ENCODE results near the gene FGA.

The FGA gene

DNA sequence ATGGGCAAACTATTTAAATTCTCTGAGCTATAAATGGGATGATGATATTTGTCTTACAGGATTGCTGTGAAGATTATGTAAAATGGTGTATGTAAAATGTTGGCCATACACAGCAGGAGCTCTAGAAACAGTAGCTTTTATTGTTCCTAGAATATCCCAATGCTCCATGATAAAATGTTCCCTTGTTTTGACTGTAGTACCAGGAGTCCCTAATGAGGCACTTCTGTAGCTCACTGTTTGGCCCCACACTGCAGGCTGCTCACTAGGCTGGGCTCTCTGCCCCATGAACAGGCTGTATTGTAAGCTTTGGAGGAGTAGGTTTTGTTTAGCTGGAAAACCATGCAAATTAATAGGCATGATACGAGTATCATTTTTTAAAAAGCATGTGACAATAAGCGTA lies 3.3 kb upstream of the FGA start:
- H3K36me3 ChIP-seq (ENCODE audit: control insufficient read depth, insufficient read depth, low read length): no peaks in the 10 kb centered on the region
- no peak overlapping the region for H3K27ac ChIP-seq (ENCODE audit: low read length)
- no CpG with 5 or more reads among the region's 2 CpGs for whole genome bisulfite sequencing (ENCODE audit: insufficient coverage, insufficient read length)
- H3K4me3 ChIP-seq (ENCODE audit: low read length): no peak overlapping the region
- no peak for DNase-seq (ENCODE audit: low read depth, low spot score)
- H3K27me3 ChIP-seq (ENCODE audit: control insufficient read depth, insufficient read depth, low read length): no peaks in the 10 kb centered on the region
- H3K9me3 ChIP-seq (ENCODE audit: control insufficient read depth, insufficient read depth, low read length): no peaks in the 10 kb centered on the region
- no peaks in the 10 kb centered on the region for H3K4me1 ChIP-seq (ENCODE audit: control insufficient read depth, insufficient read depth, low read length)

DNA sequence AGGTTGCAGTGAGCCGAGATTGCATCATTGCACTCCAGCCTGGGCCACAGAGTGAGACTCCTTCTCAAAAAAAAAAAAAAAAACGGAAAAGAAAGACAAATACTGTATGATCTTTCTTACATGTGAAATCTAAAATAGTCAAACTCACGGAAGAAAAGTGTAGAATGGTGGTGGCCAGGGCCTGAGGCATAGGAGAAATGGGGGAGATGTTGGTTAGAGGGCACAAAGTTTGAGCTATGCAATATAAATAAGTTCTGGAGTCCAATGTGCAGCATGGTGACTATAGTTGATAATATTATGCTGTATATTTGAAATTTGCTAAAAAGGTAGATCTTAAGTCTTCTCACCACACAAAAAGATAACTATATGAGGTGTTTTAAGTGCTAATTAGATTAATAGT lies 1.3 kb upstream of the FGA start:
- Histone ChIP-seq H3K4me1 (ENCODE audit: control insufficient read depth, insufficient read depth, low read length) (no peaks in the 10 kb centered on the region), H3K9me3 (ENCODE audit: control insufficient read depth, insufficient read depth, low read length) (no peaks in the 10 kb centered on the region), H3K36me3 (ENCODE audit: control insufficient read depth, insufficient read depth, low read length) (no peaks in the 10 kb centered on the region), H3K4me3 (ENCODE audit: low read length) (no peak overlapping the region), H3K27ac (ENCODE audit: low read length) (no peak overlapping the region), H3K27me3 (ENCODE audit: control insufficient read depth, insufficient read depth, low read length) (no peaks in the 10 kb centered on the region)
- no CpG with 5 or more reads among the region's 3 CpGs for WGBS (ENCODE audit: insufficient coverage, insufficient read length)
- no peak for DNase-seq (ENCODE audit: low read depth, low spot score)

GRCh38 chr4:154589296-154590197 lies 995 bp downstream of the FGA start:
- H3K4me1 ChIP-seq (ENCODE audit: control insufficient read depth, insufficient read depth, low read length): no peaks in the 10 kb centered on the region
- no peaks in the 10 kb centered on the region for H3K36me3 ChIP-seq (ENCODE audit: control insufficient read depth, insufficient read depth, low read length)
- no CpG with 5 or more reads among the region's 7 CpGs for whole genome bisulfite sequencing (ENCODE audit: insufficient coverage, insufficient read length)
- H3K9me3 ChIP-seq (ENCODE audit: control insufficient read depth, insufficient read depth, low read length): no peaks in the 10 kb centered on the region
- H3K27me3 ChIP-seq (ENCODE audit: control insufficient read depth, insufficient read depth, low read length): no peaks in the 10 kb centered on the region
- no peak overlapping the region for H3K27ac ChIP-seq (ENCODE audit: low read length)
- DNase-seq (ENCODE audit: low read depth, low spot score): no peak
- no peak overlapping the region for H3K4me3 ChIP-seq (ENCODE audit: low read length)

GRCh38 chr4:154588198-154588597 lies 2.3 kb downstream of the FGA start:
- Histone ChIP-seq H3K36me3 (ENCODE audit: control insufficient read depth, insufficient read depth, low read length) (no peaks in the 10 kb centered on the region), H3K4me1 (ENCODE audit: control insufficient read depth, insufficient read depth, low read length) (no peaks in the 10 kb centered on the region), H3K9me3 (ENCODE audit: control insufficient read depth, insufficient read depth, low read length) (no peaks in the 10 kb centered on the region), H3K4me3 (ENCODE audit: low read length) (no peak overlapping the region), H3K27ac (ENCODE audit: low read length) (no peak overlapping the region), H3K27me3 (ENCODE audit: control insufficient read depth, insufficient read depth, low read length) (no peaks in the 10 kb centered on the region)
- DNase-seq (ENCODE audit: low read depth, low spot score): no peak
- no CpG with 5 or more reads among the region's 2 CpGs for WGBS (ENCODE audit: insufficient coverage, insufficient read length)

DNA sequence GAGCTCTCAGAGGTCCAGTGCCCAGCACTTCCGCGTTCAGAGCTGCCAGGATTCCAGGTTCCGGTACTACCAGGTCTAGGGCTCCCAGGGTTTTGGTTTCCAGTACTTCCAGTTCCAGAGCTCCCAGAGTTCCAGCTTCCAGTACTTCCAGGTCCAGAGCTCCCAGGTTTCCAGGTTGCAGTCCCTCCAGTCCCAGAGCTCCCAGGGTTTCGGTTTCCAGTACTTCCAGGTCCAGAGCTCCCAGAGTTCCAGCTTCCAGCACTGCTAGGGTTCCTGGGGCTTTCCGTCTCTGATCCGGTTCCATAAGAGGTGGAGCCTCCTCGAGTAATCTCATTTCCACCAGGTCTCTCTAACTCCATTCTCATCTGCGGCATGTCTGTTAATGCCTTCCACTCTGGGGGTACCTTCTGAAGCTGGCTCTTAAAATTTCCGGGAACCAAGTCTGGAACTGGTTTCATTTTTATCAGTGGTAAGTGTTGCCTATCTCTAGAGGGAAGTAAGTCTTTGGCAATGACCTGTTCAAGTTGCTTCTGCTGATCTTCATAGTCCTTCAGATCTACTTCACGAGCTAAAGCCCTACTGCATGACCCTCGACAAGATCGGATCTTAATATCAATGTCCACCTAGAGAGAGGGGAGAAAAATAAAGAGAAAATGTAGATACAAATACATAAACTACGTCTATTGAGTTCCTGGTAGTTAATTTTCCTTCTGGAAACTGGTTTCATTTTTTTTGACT lies 4.1 kb downstream of the FGA start:
- WGBS (ENCODE audit: insufficient coverage, insufficient read length): no CpG with 5 or more reads among the region's 13 CpGs
- no peaks in the 10 kb centered on the region for H3K9me3 ChIP-seq (ENCODE audit: control insufficient read depth, insufficient read depth, low read length)
- no peaks in the 10 kb centered on the region for H3K4me1 ChIP-seq (ENCODE audit: control insufficient read depth, insufficient read depth, low read length)
- DNase-seq (ENCODE audit: low read depth, low spot score): no peak
- H3K4me3 ChIP-seq (ENCODE audit: low read length): no peak overlapping the region
- H3K36me3 ChIP-seq (ENCODE audit: control insufficient read depth, insufficient read depth, low read length): no peaks in the 10 kb centered on the region
- H3K27me3 ChIP-seq (ENCODE audit: control insufficient read depth, insufficient read depth, low read length): no peaks in the 10 kb centered on the region
- no peak overlapping the region for H3K27ac ChIP-seq (ENCODE audit: low read length)

GRCh38 chr4:154585369-154586018 lies 5.0 kb downstream of the FGA start:
- H3K4me3 ChIP-seq (ENCODE audit: low read length): no peak overlapping the region
- no peak for DNase-seq (ENCODE audit: low read depth, low spot score)
- H3K27ac ChIP-seq (ENCODE audit: low read length): no peak overlapping the region
- no CpG with 5 or more reads among the region's 10 CpGs for WGBS (ENCODE audit: insufficient coverage, insufficient read length)
- H3K27me3 ChIP-seq (ENCODE audit: control insufficient read depth, insufficient read depth, low read length): no peaks in the 10 kb centered on the region
- H3K9me3 ChIP-seq (ENCODE audit: control insufficient read depth, insufficient read depth, low read length): no peaks in the 10 kb centered on the region
- H3K36me3 ChIP-seq (ENCODE audit: control insufficient read depth, insufficient read depth, low read length): no peaks in the 10 kb centered on the region
- H3K4me1 ChIP-seq (ENCODE audit: control insufficient read depth, insufficient read depth, low read length): no peaks in the 10 kb centered on the region

- no peaks in the 10 kb centered on the region for H3K27me3 ChIP-seq (ENCODE audit: control insufficient read depth, insufficient read depth, low read length)
- no peak overlapping the region for H3K27ac ChIP-seq (ENCODE audit: low read length)
- H3K9me3 ChIP-seq (ENCODE audit: control insufficient read depth, insufficient read depth, low read length): no peaks in the 10 kb centered on the region
- no peak overlapping the region for H3K4me3 ChIP-seq (ENCODE audit: low read length)
- no peak for DNase-seq (ENCODE audit: low read depth, low spot score)
- no CpG with 5 or more reads among the region's 5 CpGs for WGBS (ENCODE audit: insufficient coverage, insufficient read length)
- no peaks in the 10 kb centered on the region for H3K36me3 ChIP-seq (ENCODE audit: control insufficient read depth, insufficient read depth, low read length)
- no peaks in the 10 kb centered on the region for H3K4me1 ChIP-seq (ENCODE audit: control insufficient read depth, insufficient read depth, low read length)
These were observed 6.3 kb downstream of the FGA start for GRCh38 chr4:154584259-154584658.

DNA sequence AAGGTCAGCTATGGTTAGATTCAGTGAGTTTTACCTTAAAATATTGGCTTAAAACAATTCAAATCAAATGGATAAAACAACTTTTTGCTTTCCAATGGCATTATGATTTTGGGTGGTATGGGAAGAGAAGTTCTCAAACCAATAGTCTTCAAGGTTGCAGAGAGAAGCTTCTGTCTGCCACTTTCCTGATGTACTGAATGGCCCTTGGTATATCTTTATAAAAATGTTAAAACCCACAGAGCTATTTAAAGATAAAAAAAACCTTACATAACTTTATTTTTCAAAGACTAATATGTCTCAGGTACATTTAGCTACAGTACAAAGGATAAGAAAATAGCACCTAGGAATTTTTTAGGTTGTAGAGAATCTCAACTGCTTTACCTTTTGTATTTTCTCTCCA lies 6.9 kb downstream of the FGA start:
- Histone ChIP-seq H3K27me3 (ENCODE audit: control insufficient read depth, insufficient read depth, low read length) (no peaks in the 10 kb centered on the region), H3K27ac (ENCODE audit: low read length) (no peak overlapping the region), H3K4me1 (ENCODE audit: control insufficient read depth, insufficient read depth, low read length) (no peaks in the 10 kb centered on the region), H3K36me3 (ENCODE audit: control insufficient read depth, insufficient read depth, low read length) (no peaks in the 10 kb centered on the region), H3K4me3 (ENCODE audit: low read length) (no peak overlapping the region), H3K9me3 (ENCODE audit: control insufficient read depth, insufficient read depth, low read length) (no peaks in the 10 kb centered on the region)
- no peak for DNase-seq (ENCODE audit: low read depth, low spot score)

DNA sequence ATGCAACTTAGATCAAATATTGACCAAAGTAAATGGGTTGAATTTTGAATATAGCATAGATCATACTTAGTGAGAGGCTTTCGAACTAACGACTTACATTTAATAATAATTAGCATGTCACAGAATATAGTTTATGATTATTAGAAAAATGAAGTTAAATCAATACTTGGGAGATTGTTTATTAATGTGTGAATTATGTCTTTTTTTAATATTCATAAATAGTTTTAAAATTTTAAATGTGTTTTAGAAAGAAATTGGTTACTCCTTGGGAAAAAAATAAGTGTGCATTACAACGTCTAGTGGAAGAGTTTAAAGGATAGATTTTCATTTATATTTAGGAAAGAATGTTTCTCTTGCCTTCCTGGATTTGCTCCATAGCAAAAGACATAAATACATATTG lies 7.3 kb downstream of the FGA start:
- no peak for DNase-seq (ENCODE audit: low read depth, low spot score)
- Histone ChIP-seq H3K27me3 (ENCODE audit: control insufficient read depth, insufficient read depth, low read length) (no peaks in the 10 kb centered on the region), H3K9me3 (ENCODE audit: control insufficient read depth, insufficient read depth, low read length) (no peaks in the 10 kb centered on the region), H3K4me1 (ENCODE audit: control insufficient read depth, insufficient read depth, low read length) (no peaks in the 10 kb centered on the region), H3K36me3 (ENCODE audit: control insufficient read depth, insufficient read depth, low read length) (no peaks in the 10 kb centered on the region), H3K4me3 (ENCODE audit: low read length) (no peak overlapping the region), H3K27ac (ENCODE audit: low read length) (no peak overlapping the region)
- WGBS (ENCODE audit: insufficient coverage, insufficient read length): 100% methylated on average over 1 of the region's 3 CpGs

GRCh38 chr4:154582723-154583122 lies 7.8 kb downstream of the FGA start:
- Histone ChIP-seq H3K27ac (ENCODE audit: low read length) (no peak overlapping the region), H3K27me3 (ENCODE audit: control insufficient read depth, insufficient read depth, low read length) (no peaks in the 10 kb centered on the region), H3K4me1 (ENCODE audit: control insufficient read depth, insufficient read depth, low read length) (no peaks in the 10 kb centered on the region), H3K4me3 (ENCODE audit: low read length) (no peak overlapping the region), H3K36me3 (ENCODE audit: control insufficient read depth, insufficient read depth, low read length) (no peaks in the 10 kb centered on the region), H3K9me3 (ENCODE audit: control insufficient read depth, insufficient read depth, low read length) (no peaks in the 10 kb centered on the region)
- no CpG with 5 or more reads among the region's 2 CpGs for WGBS (ENCODE audit: insufficient coverage, insufficient read length)
- no peak for DNase-seq (ENCODE audit: low read depth, low spot score)

Data from iPS DF 6.9 (cell line).